ENCODE data around the gene DLGAP1. TPM values are rescaled to one million over a fixed set of nuclear protein-coding genes. Genes with fewer than 3 reads are reported as not detected.

The DLGAP1 gene
- total RNA-seq, 1 donor from 2014 or later: 3.7 TPM

- no peak for TF ChIP-seq CTCF (conservative IDR thresholded peaks at IDR 0.05)
- Mint-ChIP-seq H3K4me1 (ENCODE audit: unreplicated experiment) (peaks cover 9% of the 10 kb centered on the region), H3K9me3 (peaks cover 4% of the 10 kb centered on the region), H3K27me3 (peaks cover 3% of the 10 kb centered on the region), H3K27ac (no peak overlapping the region), H3K4me3 (no peak overlapping the region), H3K36me3 (no peaks in the 10 kb centered on the region)
- no peak for DNase-seq (ENCODE audit: extremely low spot score, unreplicated experiment)
These were observed 254.7 kb downstream of the DLGAP1 start for GRCh38 chr18:4200399-4200798.

- no peak for DNase-seq (ENCODE audit: extremely low spot score, unreplicated experiment)
- Mint-ChIP-seq H3K27ac (no peak overlapping the region), H3K27me3 (peaks cover 3% of the 10 kb centered on the region), H3K36me3 (no peaks in the 10 kb centered on the region), H3K9me3 (no peaks in the 10 kb centered on the region), H3K4me3 (no peak overlapping the region), H3K4me1 (ENCODE audit: unreplicated experiment) (peaks cover 5% of the 10 kb centered on the region)
- no peak for TF ChIP-seq CTCF (conservative IDR thresholded peaks at IDR 0.05)
These were observed 256.2 kb downstream of the DLGAP1 start for GRCh38 chr18:4198956-4199355.

- no peak for DNase-seq (ENCODE audit: extremely low spot score, unreplicated experiment)
These were observed 258.8 kb downstream of the DLGAP1 start for GRCh38 chr18:4196351-4196750.

GRCh38 chr18:4193086-4193485 is 262.0 kb downstream of the DLGAP1 start:
- no peaks in the 10 kb centered on the region for H3K4me1 Mint-ChIP-seq (ENCODE audit: unreplicated experiment)
- no peaks in the 10 kb centered on the region for H3K36me3 Mint-ChIP-seq
- no peak overlapping the region for H3K4me3 Mint-ChIP-seq
- no peaks in the 10 kb centered on the region for H3K9me3 Mint-ChIP-seq
- peaks cover 4% of the 10 kb centered on the region for H3K27me3 Mint-ChIP-seq
- no peak for DNase-seq (ENCODE audit: extremely low spot score, unreplicated experiment)
- TF ChIP-seq CTCF (conservative IDR thresholded peaks at IDR 0.05): no peak
- H3K27ac Mint-ChIP-seq: no peak overlapping the region

More at GRCh38 chr18:4196351-4196750, 258.8 kb downstream of the DLGAP1 start:
- no peak for TF ChIP-seq CTCF (conservative IDR thresholded peaks at IDR 0.05)
- H3K9me3 Mint-ChIP-seq: no peaks in the 10 kb centered on the region
- H3K4me1 Mint-ChIP-seq (ENCODE audit: unreplicated experiment): no peaks in the 10 kb centered on the region
- H3K27me3 Mint-ChIP-seq: peaks cover 7% of the 10 kb centered on the region
- H3K4me3 Mint-ChIP-seq: no peak overlapping the region
- H3K36me3 Mint-ChIP-seq: no peaks in the 10 kb centered on the region
- H3K27ac Mint-ChIP-seq: no peak overlapping the region

GRCh38 chr18:4181882-4182568 is 273.1 kb downstream of the DLGAP1 start:
- Mint-ChIP-seq H3K9me3 (peaks cover 5% of the 10 kb centered on the region), H3K4me1 (ENCODE audit: unreplicated experiment) (no peaks in the 10 kb centered on the region), H3K36me3 (no peaks in the 10 kb centered on the region), H3K27me3 (no peaks in the 10 kb centered on the region), H3K27ac (no peak overlapping the region), H3K4me3 (no peak overlapping the region)
- DNase-seq (ENCODE audit: extremely low spot score, unreplicated experiment): no peak
- TF ChIP-seq CTCF (conservative IDR thresholded peaks at IDR 0.05): peak; percentile 58

All from type B pancreatic cell (in vitro differentiated cells).